ENCODE measurements around the gene CDH11.

- TF ChIP-seq POLR2A (IDR thresholded peaks at IDR 0.05): no peak
- TF ChIP-seq CTCF (IDR thresholded peaks at IDR 0.05 in 8 of 11, conservative IDR thresholded peaks at IDR 0.05 in 3 of 11): no peak
- no peak for TF ChIP-seq POLR2AphosphoS5 (IDR thresholded peaks at IDR 0.05)
Observed at GRCh38 chr16:64925166-64925565, 196.7 kb downstream of the CDH11 start.

All from spleen (tissue), 7 donors.